ENCODE results near the gene MLLT3. TPM values are rescaled to one million over a fixed set of nuclear protein-coding genes. Genes with fewer than 3 reads are reported as not detected.

Gene MLLT3
- total and polyA plus RNA-seq, 2 of the 13 experiments (the other 11 are each of a cell fraction or from before 2014, with no cell fraction given): 12.3 to 12.6 TPM

- no peak overlapping the region for H2AFZ ChIP-seq (ENCODE audit: low read length)
- no peak for TF ChIP-seq ZNF547 (CRISPR knock-in tag; IDR thresholded peaks at IDR 0.05)
- peak; percentile 78 for TF ChIP-seq ATF7 (IDR thresholded peaks at IDR 0.05)
- no peak for TF ChIP-seq ATF7 (CRISPR knock-in tag; IDR thresholded peaks at IDR 0.05)
- H3K27me3 ChIP-seq (ENCODE audit: control insufficient read depth in 1 of 2, insufficient read depth in 2 of 2, low read length in 2 of 2): no peaks in the 10 kb centered on the region
- H3K9ac ChIP-seq (ENCODE audit: insufficient read depth, low read depth, low read length): no peak overlapping the region
- BruUV-seq (replicated peaks): no TSS peak
- no peak for DNase-seq (ENCODE audit: low spot score)
- no peaks in the 10 kb centered on the region for H3K79me2 ChIP-seq (ENCODE audit: insufficient read depth, low read length)
- ATAC-seq: no peak
- POLR2A ChIA-PET: no interaction called here
- no peak overlapping the region for H3K4me3 ChIP-seq (replicated peaks in 1 of 3; ENCODE audit: insufficient read depth in 1 of 3, low read depth in 2 of 3, low read length in 3 of 3)
- in situ Hi-C loops (cut with HindIII; ENCODE audit: extremely low pct_ligation_motif_present, low pct_unique_long_range_greater_than_20kb): no loop called here
- FAIRE-seq: no peak
- H3K4me1 ChIP-seq (ENCODE audit: insufficient read depth, low read length): peaks cover 20% of the 10 kb centered on the region
- CTCF ChIA-PET (ENCODE audit: low intra/inter-chr PET ratio, low total read pairs): no interaction called here
- no peak overlapping the region for H3K27ac ChIP-seq (ENCODE audit: extremely low read length, insufficient read depth, low read length)
- H3K36me3 ChIP-seq (replicated peaks in 1 of 2; ENCODE audit: control insufficient read depth in 1 of 2, insufficient read depth in 2 of 2, low read length in 2 of 2): no peaks in the 10 kb centered on the region
- no peaks in the 10 kb centered on the region for H3K9me3 ChIP-seq (ENCODE audit: low read length)
- H4K20me1 ChIP-seq (ENCODE audit: insufficient read depth, low read length): no peaks in the 10 kb centered on the region
- intact Hi-C loops (cut with micrococcal nuclease; ENCODE audit: unreplicated experiment): no loop called here
- H3K4me2 ChIP-seq (ENCODE audit: low read depth, low read length): no peak overlapping the region
Measured at GRCh38 chr9:20499013-20499412, 123.3 kb downstream of the MLLT3 start.

- no peaks in the 10 kb centered on the region for H3K27me3 ChIP-seq (ENCODE audit: control insufficient read depth in 1 of 2, insufficient read depth in 2 of 2, low read length in 2 of 2)
- FAIRE-seq: no peak
- CTCF ChIA-PET (ENCODE audit: low intra/inter-chr PET ratio, low total read pairs): no interaction called here
- no peak overlapping the region for H3K27ac ChIP-seq (ENCODE audit: extremely low read length, insufficient read depth, low read length)
- 75% methylated on average over 2 of the region's 2 CpGs for WGBS (ENCODE audit: low lambda C conversion rate)
- H3K4me3 ChIP-seq (replicated peaks in 1 of 3; ENCODE audit: insufficient read depth in 1 of 3, low read depth in 2 of 3, low read length in 3 of 3): no peak overlapping the region
- BruUV-seq (replicated peaks): no TSS peak
- H2AFZ ChIP-seq (ENCODE audit: low read length): no peak overlapping the region
- H3K9me3 ChIP-seq (ENCODE audit: low read length): no peaks in the 10 kb centered on the region
- no peak overlapping the region for H3K9ac ChIP-seq (ENCODE audit: insufficient read depth, low read depth, low read length)
- DNase-seq (ENCODE audit: low spot score): no peak
- H3K36me3 ChIP-seq (replicated peaks in 1 of 2; ENCODE audit: control insufficient read depth in 1 of 2, insufficient read depth in 2 of 2, low read length in 2 of 2): no peaks in the 10 kb centered on the region
- no peak overlapping the region for H3K4me2 ChIP-seq (ENCODE audit: low read depth, low read length)
- in situ Hi-C loops (cut with HindIII; ENCODE audit: extremely low pct_ligation_motif_present, low pct_unique_long_range_greater_than_20kb) (no loop called here), intact Hi-C loops (cut with micrococcal nuclease; ENCODE audit: unreplicated experiment) (no loop called here)
- POLR2A ChIA-PET: no interaction called here
- no peak for ATAC-seq
- H4K20me1 ChIP-seq (ENCODE audit: insufficient read depth, low read length): no peaks in the 10 kb centered on the region
- H3K79me2 ChIP-seq (ENCODE audit: insufficient read depth, low read length): peaks cover 1% of the 10 kb centered on the region
- peaks cover 20% of the 10 kb centered on the region for H3K4me1 ChIP-seq (ENCODE audit: insufficient read depth, low read length)
- no peak for TF ChIP-seq ZNF768 (CRISPR knock-in tag; IDR thresholded peaks at IDR 0.05)
- no peak for TF ChIP-seq TP53 (CRISPR knock-in tag; conservative IDR thresholded peaks at IDR 0.05)
- TF ChIP-seq GLMP (CRISPR knock-in tag; IDR thresholded peaks at IDR 0.05; ENCODE audit: borderline replicate concordance): no peak
- TF ChIP-seq ARHGAP35 (CRISPR knock-in tag; IDR thresholded peaks at IDR 0.05; ENCODE audit: borderline replicate concordance): no peak
- TF ChIP-seq GMEB1 (CRISPR knock-in tag; IDR thresholded peaks at IDR 0.05; ENCODE audit: borderline replicate concordance): no peak
Measured at GRCh38 chr9:20496328-20496727, 126.0 kb downstream of the MLLT3 start.

Measured in HepG2 (cell line).